Stimulated activated CD4-positive, alpha-beta T cell treated with anti-CD3 and anti-CD28 coated beads, Interleukin-2, amount 100 ng/mL, for 24 hours (primary cell): ENCODE results near the gene SCUBE2.

Experiments
- DNase-seq, 2 donors: peaks; one replicate each; pipeline ENCODE4 v3.0.0-alpha.2; 2020

SCUBE2 gene

GRCh38 chr11:9072626-9073176 is 18.7 kb downstream of the SCUBE2 start:
- no peak for DNase-seq

GRCh38 chr11:9071692-9072091 is 19.7 kb downstream of the SCUBE2 start:
- DNase-seq = no peak

- DNase-seq = no peak
Observed at GRCh38 chr11:9070749-9071491, 20.5 kb downstream of the SCUBE2 start.

GRCh38 chr11:9069862-9070470 is 21.4 kb downstream of the SCUBE2 start:
- no peak for DNase-seq

GRCh38 chr11:9069256-9069655 is 22.1 kb downstream of the SCUBE2 start:
- no peak for DNase-seq

- no peak for DNase-seq
Observed at GRCh38 chr11:9066433-9066925, 24.9 kb downstream of the SCUBE2 start.

GRCh38 chr11:9065607-9066432 is 25.6 kb downstream of the SCUBE2 start:
- DNase-seq = no peak

GRCh38 chr11:9061807-9062206 is 29.6 kb downstream of the SCUBE2 start:
- no peak for DNase-seq

GRCh38 chr11:9060700-9061111 is 30.7 kb downstream of the SCUBE2 start:
- DNase-seq = peak; percentile 41 to 74

- DNase-seq = no peak
Observed at GRCh38 chr11:9059406-9059805, 32.0 kb downstream of the SCUBE2 start.

GRCh38 chr11:9057888-9058287 is 33.5 kb downstream of the SCUBE2 start:
- DNase-seq = no peak

- no peak for DNase-seq
Observed at GRCh38 chr11:9057007-9057406, 34.4 kb downstream of the SCUBE2 start.

- no peak for DNase-seq
Observed at GRCh38 chr11:9056467-9056866, 34.9 kb downstream of the SCUBE2 start.

- DNase-seq = no peak
Observed at GRCh38 chr11:9053316-9054035, 37.9 kb downstream of the SCUBE2 start.

GRCh38 chr11:9052316-9052715 is 39.1 kb downstream of the SCUBE2 start:
- no peak for DNase-seq

- DNase-seq = no peak
Observed at GRCh38 chr11:9049959-9050358, 41.4 kb downstream of the SCUBE2 start.

- DNase-seq = no peak
Observed at GRCh38 chr11:9047964-9048523, 43.4 kb downstream of the SCUBE2 start.

GRCh38 chr11:9046481-9046880 is 44.9 kb downstream of the SCUBE2 start:
- DNase-seq = no peak

- no peak for DNase-seq
Observed at GRCh38 chr11:9042488-9042887, 48.9 kb downstream of the SCUBE2 start.

- DNase-seq = no peak
Observed at GRCh38 chr11:9041747-9042146, 49.7 kb downstream of the SCUBE2 start.

GRCh38 chr11:9040410-9040809 is 51.0 kb downstream of the SCUBE2 start:
- no peak for DNase-seq

- no peak for DNase-seq
Observed at GRCh38 chr11:9039863-9040262, 51.5 kb downstream of the SCUBE2 start.
